SK-N-SH (cell line): Measurements from ENCODE around the gene POLR3C. TPM values are rescaled to one million over a fixed set of nuclear protein-coding genes. Genes with fewer than 3 reads are reported as not detected.
"Not testable (repeated sequence)": the region's sequence is repeated elsewhere in the genome, so short reads cannot be mapped to it uniquely, and the experiment has no call there.

Experiments
- CTCF ChIA-PET: fragments of 300-600, 350-600 bp; formaldehyde crosslinking; extraction: SDS; loops from one replicate; lab custom pipeline; 2021; lab: Yijun Ruan, JAX
- POLR2A ChIA-PET: fragments of 350-600 bp; sonication (Branson Sonifier 250); formaldehyde crosslinking; extraction: SDS; loops from one replicate; lab custom pipeline; 2020; ENCODE audit warnings: antibody characterized with exemption, inconsistent platforms; lab: Yijun Ruan, JAX
- DNase-seq: peaks from one replicate; pipeline ENCODE4 v3.0.0; 2012
- H2AFZ ChIP-seq: fragments of 200-600 bp; sonication (generic); 2 replicates; pipeline ENCODE4 v1.8.1; 2016; ENCODE audit warnings: antibody characterized with exemption, mild to moderate bottlenecking, low read depth
- H3F3A ChIP-seq: fragments of 200-600 bp; sonication (generic); replicated peaks from 2 replicates; pipeline ENCODE3; 2016; ENCODE audit warnings: antibody characterized with exemption, mild to moderate bottlenecking; ENCODE audit not compliant: insufficient read depth
- H3K27ac ChIP-seq, 2 experiments: fragments of 200-500 bp in 1 of 2; fragments of 200-600 bp in 1 of 2; sonication (Bioruptor generic) in 1 of 2; sonication (generic), shearing (Covaris generic) in 1 of 2; 2 replicates each; pipeline versions ENCODE4 v1.5.1 to v1.6.1; 2014 to 2016; ENCODE audit warnings: low read depth in 2 of 2, inconsistent platforms in 1 of 2, low read length in 1 of 2, mild to moderate bottlenecking in 1 of 2, mixed read lengths in 1 of 2
- H3K27me3 ChIP-seq: fragments of 200-600 bp; sonication (generic), shearing (Covaris generic); 2 replicates; pipeline ENCODE4 v1.6.1; 2016; ENCODE audit warnings: mixed run types; ENCODE audit not compliant: insufficient read depth
- H3K36me3 ChIP-seq, 2 experiments: fragments of 200-500 bp in 1 of 2; fragments of 200-600 bp in 1 of 2; sonication (Bioruptor generic) in 1 of 2; sonication (generic) in 1 of 2; replicated peaks in 1 of 2; 2 replicates each; pipeline versions ENCODE3 to v1.5.1; 2014 to 2016; ENCODE audit warnings: low read length in 1 of 2, mild to moderate bottlenecking in 1 of 2; ENCODE audit not compliant: insufficient read depth in 2 of 2, control insufficient read depth in 1 of 2
- H3K4me1 ChIP-seq, 2 experiments: fragments of 200-500 bp in 1 of 2; fragments of 200-600 bp in 1 of 2; sonication (Bioruptor generic) in 1 of 2; sonication (generic), shearing (Covaris generic) in 1 of 2; 2 replicates each; pipeline versions ENCODE4 v1.5.1 to v1.6.1; 2014 to 2016; ENCODE audit warnings: low read depth in 1 of 2, low read length in 1 of 2, mixed run types in 1 of 2; ENCODE audit not compliant: insufficient read depth in 2 of 2, control insufficient read depth in 1 of 2
- H3K4me2 ChIP-seq: fragments of 200-600 bp; sonication (generic), shearing (Covaris generic); 2 replicates; pipeline ENCODE4 v1.6.1; 2017; ENCODE audit warnings: mixed run types
- H3K4me3 ChIP-seq, 2 experiments: fragments of 200-500 bp in 1 of 2; fragments of 200-600 bp in 1 of 2; sonication (Bioruptor generic) in 1 of 2; sonication (generic), shearing (Covaris generic) in 1 of 2; 2 replicates each; pipeline versions ENCODE4 v1.5.1 to v1.8.1; 2014 to 2016; ENCODE audit warnings: low read depth in 2 of 2, inconsistent platforms in 1 of 2, low read length in 1 of 2, mild to moderate bottlenecking in 1 of 2, mixed read lengths in 1 of 2, moderate library complexity in 1 of 2
- H3K79me2 ChIP-seq: fragments of 200-600 bp; sonication (generic); 2 replicates; pipeline ENCODE4 v1.8.1; 2017; ENCODE audit warnings: mild to moderate bottlenecking; ENCODE audit not compliant: insufficient read depth
- H3K9ac ChIP-seq: fragments of 200-600 bp; sonication (generic); 2 replicates; pipeline ENCODE4 v1.6.1; 2017; ENCODE audit warnings: mixed run types
- H3K9me2 ChIP-seq: fragments of 200-600 bp; sonication (generic); 2 replicates; pipeline ENCODE4 v1.6.1; 2017; ENCODE audit warnings: mixed run types
- H3K9me3 ChIP-seq: fragments of 200-600 bp; sonication (generic); 2 replicates; pipeline ENCODE4 v1.6.1; 2017; ENCODE audit warnings: mixed run types, mild to moderate bottlenecking, moderate library complexity
- H4K20me1 ChIP-seq: fragments of 200-600 bp; sonication (generic); 2 replicates; pipeline ENCODE4 v1.6.1; 2017; ENCODE audit warnings: mild to moderate bottlenecking, mixed run types; ENCODE audit not compliant: insufficient read depth
- CTCF ChIP-seq: fragments of 200-600 bp; sonication (generic); IDR thresholded peaks from 2 replicates; pipeline ENCODE4 v1.6.1; 2017; ENCODE audit warnings: antibody characterized with exemption, mild to moderate bottlenecking, moderate library complexity
- ELF1 ChIP-seq: IDR thresholded peaks from 2 replicates; pipeline ENCODE4 v1.4.0; 2012
- FOXM1 ChIP-seq: IDR thresholded peaks from 2 replicates; pipeline ENCODE4 v1.4.0; 2012; ENCODE audit warnings: low read depth, mild to moderate bottlenecking
- GABPA ChIP-seq: IDR thresholded peaks from 2 replicates; pipeline ENCODE4 v1.4.0; 2012; ENCODE audit warnings: low read depth, mild to moderate bottlenecking
- GATA2 ChIP-seq: sonication (generic); formaldehyde crosslinking; IDR thresholded peaks from 2 replicates; pipeline ENCODE4 v1.5.0; 2020; ENCODE audit warnings: mild to moderate bottlenecking, missing genetic modification reagents
- IRF3 ChIP-seq: fragments of 150-350 bp; IDR thresholded peaks from 2 replicates; pipeline ENCODE4 v1.6.1; 2016; ENCODE audit warnings: mild to moderate bottlenecking, low read depth, low read length
- JUND ChIP-seq: IDR thresholded peaks from 2 replicates; pipeline ENCODE4 v1.4.0; 2012
- MAX ChIP-seq: IDR thresholded peaks from 2 replicates; pipeline ENCODE4 v1.4.0; 2012; ENCODE audit warnings: low read depth
- MEF2A ChIP-seq: IDR thresholded peaks from 2 replicates; pipeline ENCODE4 v1.4.0; 2012; ENCODE audit warnings: low read depth, borderline replicate concordance
- MXI1 ChIP-seq: IDR thresholded peaks from 2 replicates; pipeline ENCODE4 v1.6.1; 2012; ENCODE audit warnings: mild to moderate bottlenecking, low read depth, low read length, improper control_type of control experiment
- NFIC ChIP-seq: IDR thresholded peaks from 2 replicates; pipeline ENCODE4 v1.4.0; 2012; ENCODE audit warnings: borderline replicate concordance
- RXRA ChIP-seq: IDR thresholded peaks from 2 replicates; pipeline ENCODE4 v1.4.0; 2012; ENCODE audit warnings: low read depth, mild to moderate bottlenecking, borderline replicate concordance
- TAF1 ChIP-seq: IDR thresholded peaks from 2 replicates; pipeline ENCODE4 v1.6.1; 2012; ENCODE audit warnings: low read depth, mild to moderate bottlenecking, low read length, moderate library complexity, borderline replicate concordance
- TCF12 ChIP-seq: IDR thresholded peaks from 2 replicates; pipeline ENCODE4 v1.4.0; 2012
- YY1 ChIP-seq: IDR thresholded peaks from 2 replicates; pipeline ENCODE4 v1.4.0; 2012; ENCODE audit warnings: low read depth, mild to moderate bottlenecking
- WGBS: methylation state at CpG from one replicate; pipeline ENCODE4 v1.1.6; 2017; ENCODE audit warnings: low lambda C conversion rate; 5-methylcytosine and 5-hydroxymethylcytosine counted together
- polyA plus RNA-seq, 3 experiments: library from polyadenylated mRNA; depleted of rRNA; stranded (reverse); fragments of >200 nt; gene quantifications; 2 replicates each; pipeline ENCODE4 v1.2.3, GENCODE V29; 2012

POLR3C gene
- polyA plus RNA-seq, 1 of the 3 experiments (the other 2 are of a cell fraction) = 34.1 TPM

DNA sequence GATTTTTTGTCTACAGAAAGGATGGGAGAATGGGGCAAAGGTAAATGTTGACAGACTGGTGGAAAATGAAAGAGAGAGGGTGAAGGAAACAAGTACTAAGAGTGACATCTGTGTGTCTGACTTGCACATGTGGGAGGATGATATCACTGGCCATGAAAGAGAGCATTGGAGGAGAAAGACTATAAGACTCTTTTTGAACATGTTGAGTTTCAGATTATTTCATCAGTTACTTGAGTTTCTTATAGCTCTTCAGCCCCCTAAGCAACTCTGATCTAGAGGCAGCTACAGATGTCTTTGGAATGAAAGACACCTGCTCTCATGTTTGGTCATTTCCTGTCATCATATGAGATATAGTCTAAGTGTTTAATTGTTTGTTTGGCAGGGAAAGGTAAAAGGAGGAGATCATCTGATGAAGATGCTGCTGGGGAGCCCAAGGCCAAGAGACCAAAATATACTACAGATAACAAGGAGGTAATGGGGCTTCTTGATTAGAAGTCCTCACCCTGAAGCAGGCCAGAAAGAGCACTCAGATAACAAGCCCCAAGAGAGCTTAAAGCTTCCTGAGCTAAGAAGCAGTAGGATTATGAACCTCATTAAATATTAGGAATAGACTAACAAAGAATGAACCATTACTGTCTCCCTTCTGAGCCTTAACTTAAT is 4.5 kb downstream of the POLR3C start:
- Histone ChIP-seq H2AFZ (no peak overlapping the region), H3K9me2 (no peaks in the 10 kb centered on the region), H3K27ac (no peak overlapping the region), H3K4me1 (peaks cover 0 to 12% of the 10 kb centered on the region in 2 experiments; a peak in 2 of 4 replicates), H4K20me1 (no peaks in the 10 kb centered on the region), H3F3A (peaks cover 14% of the 10 kb centered on the region), H3K4me3 (no peak overlapping the region), H3K27me3 (no peaks in the 10 kb centered on the region), H3K79me2 (peaks cover 43% of the 10 kb centered on the region), H3K9me3 (no peaks in the 10 kb centered on the region), H3K36me3 (peaks cover 56 to 59% of the 10 kb centered on the region in 2 experiments), H3K9ac (no peak overlapping the region), H3K4me2 (no peak overlapping the region)
- TF ChIP-seq ELF1 (no peak), YY1 (no peak), CTCF (no peak), GATA2 (CRISPR knock-in tag) (no peak), GABPA (no peak), MAX (no peak), IRF3 (no peak), TAF1 (no peak), JUND (no peak), MEF2A (no peak), TCF12 (no peak), RXRA (no peak), NFIC (no peak), MXI1 (no peak), FOXM1 (no peak)
- POLR2A ChIA-PET = interaction anchor here (0.6 kb wide), 1 partner anchor 100 kb away, joined by 5 read pairs; no protein-coding TSS in a partner anchor
- DNase-seq = no peak
- CTCF ChIA-PET = interaction anchor here (1.2 to 10.4 kb wide), 3 partner anchors 17 to 149 kb away, joined by 3 to 121 read pairs (median 7); partner anchors contain the start of gene NUDT17

GRCh38 chr1:145830810-145831209 is 6.8 kb downstream of the POLR3C start:
- not testable (repeated sequence) for H3K9ac ChIP-seq, H3K27ac ChIP-seq, H3K4me3 ChIP-seq, H3F3A ChIP-seq, H3K9me3 ChIP-seq, H2AFZ ChIP-seq, H3K27me3 ChIP-seq, H3K4me1 ChIP-seq, H4K20me1 ChIP-seq, DNase-seq, H3K4me2 ChIP-seq, H3K9me2 ChIP-seq
- H3K79me2 ChIP-seq = peaks cover 20% of the 10 kb centered on the region
- ChIA-PET CTCF (interaction anchor here (10.4 kb wide), 1 partner anchor 15 kb away, joined by 121 read pairs; the partner anchor contains the start of gene NUDT17), POLR2A (interaction anchor here (0.6 to 0.7 kb wide), 2 partner anchors 18 to 106 kb away, joined by 3 to 4 read pairs; no protein-coding TSS in a partner anchor)
- peaks cover 69 to 71% of the 10 kb centered on the region in 2 experiments for H3K36me3 ChIP-seq
- 93% methylated on average over 2 of the region's 2 CpGs for WGBS
